ENCODE data around the gene NDST1. TPM values are rescaled to one million over a fixed set of nuclear protein-coding genes. Genes with fewer than 3 reads are reported as not detected.
A peak's percentile ranks its signal among the peaks of the same experiment; 100 is the strongest.

NDST1 gene
- total and polyA plus RNA-seq, 4 donors: 45.6 to 145 (median 60.7) TPM

- H3K27me3 ChIP-seq (ENCODE audit: control insufficient read depth in 3 of 3, insufficient read depth in 3 of 3, low read length in 2 of 3): no peaks in the 10 kb centered on the region
- WGBS, 2 donors: 71 to 78% methylated on average over 4 of the region's 4 CpGs
- H3K9ac ChIP-seq (ENCODE audit: insufficient read depth in 1 of 2, low read length in 2 of 2): no peak overlapping the region
- peaks cover 0 to 25% (median 0%) of the 10 kb centered on the region in 5 donors for H3K4me1 ChIP-seq (ENCODE audit: control insufficient read depth in 5 of 5, insufficient read depth in 5 of 5, low read length in 5 of 5)
- ATAC-seq (ENCODE audit: insufficient read depth, low FRiP score) (no peak), DNase-seq (no peak)
- no peak overlapping the region for H3K4me3 ChIP-seq
- H3K9me3 ChIP-seq (ENCODE audit: control insufficient read depth in 4 of 4, insufficient read depth in 3 of 4, low read length in 3 of 4): no peaks in the 10 kb centered on the region
- TF ChIP-seq, protein P1, sequence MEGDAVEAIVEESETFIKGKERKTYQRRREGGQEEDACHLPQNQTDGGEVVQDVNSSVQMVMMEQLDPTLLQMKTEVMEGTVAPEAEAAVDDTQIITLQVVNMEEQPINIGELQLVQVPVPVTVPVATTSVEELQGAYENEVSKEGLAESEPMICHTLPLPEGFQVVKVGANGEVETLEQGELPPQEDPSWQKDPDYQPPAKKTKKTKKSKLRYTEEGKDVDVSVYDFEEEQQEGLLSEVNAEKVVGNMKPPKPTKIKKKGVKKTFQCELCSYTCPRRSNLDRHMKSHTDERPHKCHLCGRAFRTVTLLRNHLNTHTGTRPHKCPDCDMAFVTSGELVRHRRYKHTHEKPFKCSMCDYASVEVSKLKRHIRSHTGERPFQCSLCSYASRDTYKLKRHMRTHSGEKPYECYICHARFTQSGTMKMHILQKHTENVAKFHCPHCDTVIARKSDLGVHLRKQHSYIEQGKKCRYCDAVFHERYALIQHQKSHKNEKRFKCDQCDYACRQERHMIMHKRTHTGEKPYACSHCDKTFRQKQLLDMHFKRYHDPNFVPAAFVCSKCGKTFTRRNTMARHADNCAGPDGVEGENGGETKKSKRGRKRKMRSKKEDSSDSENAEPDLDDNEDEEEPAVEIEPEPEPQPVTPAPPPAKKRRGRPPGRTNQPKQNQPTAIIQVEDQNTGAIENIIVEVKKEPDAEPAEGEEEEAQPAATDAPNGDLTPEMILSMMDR (IDR thresholded peaks at IDR 0.05; ENCODE audit: control extremely low read depth, extremely low read depth): no peak
- H3K27ac ChIP-seq (ENCODE audit: low read depth in 1 of 2, low read length in 1 of 2): peak overlapping the region in 1 of 2 donors; percentile 77
- H3K36me3 ChIP-seq (ENCODE audit: control insufficient read depth in 4 of 4, insufficient read depth in 4 of 4, low read length in 4 of 4): peaks cover 2 to 38% (median 29%) of the 10 kb centered on the region in 4 donors
These were observed 21.6 kb downstream of the NDST1 start for GRCh38 chr5:150529555-150529954.

- DNase-seq (no peak), ATAC-seq (ENCODE audit: insufficient read depth, low FRiP score) (no peak)
- TF ChIP-seq, protein P1 (IDR thresholded peaks at IDR 0.05; ENCODE audit: control extremely low read depth, extremely low read depth): no peak
- H3K27me3 ChIP-seq (ENCODE audit: control insufficient read depth in 3 of 3, insufficient read depth in 3 of 3, low read length in 2 of 3): no peaks in the 10 kb centered on the region
- no peak overlapping the region for H3K9ac ChIP-seq (ENCODE audit: insufficient read depth in 1 of 2, low read length in 2 of 2)
- H3K27ac ChIP-seq (ENCODE audit: low read depth in 1 of 2, low read length in 1 of 2): peak overlapping the region in 1 of 2 donors; percentile 77
- WGBS, 2 donors: 80 to 88% methylated on average over 3 of the region's 3 CpGs
- H3K4me1 ChIP-seq (ENCODE audit: control insufficient read depth in 5 of 5, insufficient read depth in 5 of 5, low read length in 5 of 5): peaks cover 0 to 19% (median 0%) of the 10 kb centered on the region in 5 donors
- no peaks in the 10 kb centered on the region for H3K9me3 ChIP-seq (ENCODE audit: control insufficient read depth in 4 of 4, insufficient read depth in 3 of 4, low read length in 3 of 4)
- H3K36me3 ChIP-seq (ENCODE audit: control insufficient read depth in 4 of 4, insufficient read depth in 4 of 4, low read length in 4 of 4): peaks cover 6 to 46% (median 37%) of the 10 kb centered on the region in 4 donors
- H3K4me3 ChIP-seq: no peak overlapping the region
These were observed 22.5 kb downstream of the NDST1 start for GRCh38 chr5:150530423-150530822.

- 90% methylated on average over 9 of the region's 9 CpGs for WGBS, 2 donors
- ATAC-seq (ENCODE audit: insufficient read depth, low FRiP score) (no peak), DNase-seq (no peak)
- Histone ChIP-seq H3K27me3 (ENCODE audit: control insufficient read depth in 3 of 3, insufficient read depth in 3 of 3, low read length in 2 of 3) (no peaks in the 10 kb centered on the region), H3K4me1 (ENCODE audit: control insufficient read depth in 5 of 5, insufficient read depth in 5 of 5, low read length in 5 of 5) (peaks cover 0 to 14% (median 0%) of the 10 kb centered on the region in 5 donors), H3K9me3 (ENCODE audit: control insufficient read depth in 4 of 4, insufficient read depth in 3 of 4, low read length in 3 of 4) (no peaks in the 10 kb centered on the region), H3K4me3 (no peak overlapping the region), H3K27ac (ENCODE audit: low read depth in 1 of 2, low read length in 1 of 2) (no peak overlapping the region), H3K9ac (ENCODE audit: insufficient read depth in 1 of 2, low read length in 2 of 2) (no peak overlapping the region), H3K36me3 (ENCODE audit: control insufficient read depth in 4 of 4, insufficient read depth in 4 of 4, low read length in 4 of 4) (peaks cover 11 to 51% (median 40%) of the 10 kb centered on the region in 4 donors)
- TF ChIP-seq, protein P1 (IDR thresholded peaks at IDR 0.05; ENCODE audit: control extremely low read depth, extremely low read depth): no peak
These were observed 23.1 kb downstream of the NDST1 start for GRCh38 chr5:150530951-150531588.

Measured in lung (tissue), 12 donors.